ENCODE measurements around the gene MKI67.

The MKI67 gene

GRCh38 chr10:128071417-128071782, 54.8 kb downstream of the MKI67 start:
- Histone ChIP-seq H3K9me2 (replicated peaks; ENCODE audit: control insufficient read depth, low read length) (no peaks in the 10 kb centered on the region), H3K27me3 (ENCODE audit: control insufficient read depth, low read length) (no peaks in the 10 kb centered on the region), H3K4me2 (ENCODE audit: low read length) (no peak overlapping the region), H3K9me3 (ENCODE audit: control insufficient read depth, insufficient read depth, low read length) (no peaks in the 10 kb centered on the region), H3K4me3 (ENCODE audit: low read length) (no peak overlapping the region), H3K36me3 (ENCODE audit: control insufficient read depth, low read length) (peaks cover 46% of the 10 kb centered on the region), H3K4me1 (ENCODE audit: control insufficient read depth, low read length) (peaks cover 9% of the 10 kb centered on the region), H4K20me1 (ENCODE audit: control insufficient read depth, insufficient read depth, low read depth, low read length) (no peaks in the 10 kb centered on the region), H3K27ac (ENCODE audit: low read depth, low read length) (no peak overlapping the region), H3K79me2 (ENCODE audit: control insufficient read depth, low read length) (no peaks in the 10 kb centered on the region), H3F3A (ENCODE audit: control insufficient read depth, insufficient read depth) (no peaks in the 10 kb centered on the region)
- TF ChIP-seq CTCF (IDR thresholded peaks at IDR 0.05; ENCODE audit: low read depth, low read length, poor library complexity, severe bottlenecking) (no peak), EZH2phosphoT487 (IDR thresholded peaks at IDR 0.05; ENCODE audit: borderline replicate concordance, low read length) (no peak)

- Histone ChIP-seq H4K20me1 (ENCODE audit: control insufficient read depth, insufficient read depth, low read depth, low read length) (no peaks in the 10 kb centered on the region), H3K36me3 (ENCODE audit: control insufficient read depth, low read length) (peaks cover 51% of the 10 kb centered on the region), H3K27me3 (ENCODE audit: control insufficient read depth, low read length) (no peaks in the 10 kb centered on the region), H3K4me3 (ENCODE audit: low read length) (no peak overlapping the region), H3K4me1 (ENCODE audit: control insufficient read depth, low read length) (peaks cover 9% of the 10 kb centered on the region), H3K79me2 (ENCODE audit: control insufficient read depth, low read length) (no peaks in the 10 kb centered on the region), H3F3A (ENCODE audit: control insufficient read depth, insufficient read depth) (no peaks in the 10 kb centered on the region), H3K4me2 (ENCODE audit: low read length) (no peak overlapping the region), H3K9me2 (replicated peaks; ENCODE audit: control insufficient read depth, low read length) (no peaks in the 10 kb centered on the region), H3K9me3 (ENCODE audit: control insufficient read depth, insufficient read depth, low read length) (no peaks in the 10 kb centered on the region), H3K27ac (ENCODE audit: low read depth, low read length) (no peak overlapping the region)
- TF ChIP-seq EZH2phosphoT487 (IDR thresholded peaks at IDR 0.05; ENCODE audit: borderline replicate concordance, low read length) (no peak), CTCF (IDR thresholded peaks at IDR 0.05; ENCODE audit: low read depth, low read length, poor library complexity, severe bottlenecking) (no peak)
Measured at GRCh38 chr10:128070721-128071416, 55.4 kb downstream of the MKI67 start.

- H3K4me2 ChIP-seq (ENCODE audit: low read length), result no peak overlapping the region
- H3F3A ChIP-seq (ENCODE audit: control insufficient read depth, insufficient read depth), result no peaks in the 10 kb centered on the region
- H3K27me3 ChIP-seq (ENCODE audit: control insufficient read depth, low read length), result no peaks in the 10 kb centered on the region
- H3K79me2 ChIP-seq (ENCODE audit: control insufficient read depth, low read length), result no peaks in the 10 kb centered on the region
- H3K9me3 ChIP-seq (ENCODE audit: control insufficient read depth, insufficient read depth, low read length), result no peaks in the 10 kb centered on the region
- no peak overlapping the region for H3K4me3 ChIP-seq (ENCODE audit: low read length)
- no peaks in the 10 kb centered on the region for H3K9me2 ChIP-seq (replicated peaks; ENCODE audit: control insufficient read depth, low read length)
- no peak overlapping the region for H3K27ac ChIP-seq (ENCODE audit: low read depth, low read length)
- H3K4me1 ChIP-seq (ENCODE audit: control insufficient read depth, low read length), result peaks cover 12% of the 10 kb centered on the region
- TF ChIP-seq CTCF (IDR thresholded peaks at IDR 0.05; ENCODE audit: low read depth, low read length, poor library complexity, severe bottlenecking), result no peak
- TF ChIP-seq EZH2phosphoT487 (IDR thresholded peaks at IDR 0.05; ENCODE audit: borderline replicate concordance, low read length), result no peak
- H4K20me1 ChIP-seq (ENCODE audit: control insufficient read depth, insufficient read depth, low read depth, low read length), result no peaks in the 10 kb centered on the region
- peaks cover 58% of the 10 kb centered on the region for H3K36me3 ChIP-seq (ENCODE audit: control insufficient read depth, low read length)
Measured at GRCh38 chr10:128070161-128070560, 56.1 kb downstream of the MKI67 start.

Measured in DOHH2 (cell line).